ENCODE data around the gene DHH.

DHH gene

DNA sequence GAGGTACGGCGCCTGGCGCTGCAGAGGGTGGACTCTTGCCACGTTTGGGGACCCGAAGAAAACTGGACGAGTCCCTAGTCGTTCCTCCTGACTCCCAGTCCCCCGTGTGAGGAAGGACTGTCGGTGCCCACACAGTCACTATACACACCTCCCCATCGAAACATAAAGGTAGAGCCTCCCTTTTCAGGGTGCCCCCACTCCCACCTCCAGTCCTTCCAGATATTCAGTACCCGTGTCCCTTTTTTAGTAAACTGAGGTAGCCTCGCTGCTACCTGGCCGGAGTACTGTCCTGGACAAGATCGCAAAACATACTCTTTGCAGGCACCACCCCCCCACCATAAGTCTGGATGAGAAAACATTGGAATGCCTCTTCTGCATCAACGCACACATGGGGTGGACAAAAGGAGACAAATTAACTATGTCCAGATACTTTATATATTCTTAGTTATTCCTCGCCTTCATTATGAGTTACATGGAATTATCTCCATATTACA is 33.4 kb downstream of the DHH start:
- in situ Hi-C loops (cut with MboI; ENCODE audit: low sequenced_read_pairs, unreplicated experiment) = loop anchor here (10.0 kb wide), 1 partner anchor 174 kb away; no protein-coding TSS in a partner anchor
- TF ChIP-seq, protein P1, sequence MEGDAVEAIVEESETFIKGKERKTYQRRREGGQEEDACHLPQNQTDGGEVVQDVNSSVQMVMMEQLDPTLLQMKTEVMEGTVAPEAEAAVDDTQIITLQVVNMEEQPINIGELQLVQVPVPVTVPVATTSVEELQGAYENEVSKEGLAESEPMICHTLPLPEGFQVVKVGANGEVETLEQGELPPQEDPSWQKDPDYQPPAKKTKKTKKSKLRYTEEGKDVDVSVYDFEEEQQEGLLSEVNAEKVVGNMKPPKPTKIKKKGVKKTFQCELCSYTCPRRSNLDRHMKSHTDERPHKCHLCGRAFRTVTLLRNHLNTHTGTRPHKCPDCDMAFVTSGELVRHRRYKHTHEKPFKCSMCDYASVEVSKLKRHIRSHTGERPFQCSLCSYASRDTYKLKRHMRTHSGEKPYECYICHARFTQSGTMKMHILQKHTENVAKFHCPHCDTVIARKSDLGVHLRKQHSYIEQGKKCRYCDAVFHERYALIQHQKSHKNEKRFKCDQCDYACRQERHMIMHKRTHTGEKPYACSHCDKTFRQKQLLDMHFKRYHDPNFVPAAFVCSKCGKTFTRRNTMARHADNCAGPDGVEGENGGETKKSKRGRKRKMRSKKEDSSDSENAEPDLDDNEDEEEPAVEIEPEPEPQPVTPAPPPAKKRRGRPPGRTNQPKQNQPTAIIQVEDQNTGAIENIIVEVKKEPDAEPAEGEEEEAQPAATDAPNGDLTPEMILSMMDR (IDR thresholded peaks at IDR 0.05; ENCODE audit: borderline replicate concordance, control extremely low read depth, extremely low read depth, insufficient read depth, missing control alignments) = no peak
- no peak for DNase-seq (ENCODE audit: low spot score)

DNA sequence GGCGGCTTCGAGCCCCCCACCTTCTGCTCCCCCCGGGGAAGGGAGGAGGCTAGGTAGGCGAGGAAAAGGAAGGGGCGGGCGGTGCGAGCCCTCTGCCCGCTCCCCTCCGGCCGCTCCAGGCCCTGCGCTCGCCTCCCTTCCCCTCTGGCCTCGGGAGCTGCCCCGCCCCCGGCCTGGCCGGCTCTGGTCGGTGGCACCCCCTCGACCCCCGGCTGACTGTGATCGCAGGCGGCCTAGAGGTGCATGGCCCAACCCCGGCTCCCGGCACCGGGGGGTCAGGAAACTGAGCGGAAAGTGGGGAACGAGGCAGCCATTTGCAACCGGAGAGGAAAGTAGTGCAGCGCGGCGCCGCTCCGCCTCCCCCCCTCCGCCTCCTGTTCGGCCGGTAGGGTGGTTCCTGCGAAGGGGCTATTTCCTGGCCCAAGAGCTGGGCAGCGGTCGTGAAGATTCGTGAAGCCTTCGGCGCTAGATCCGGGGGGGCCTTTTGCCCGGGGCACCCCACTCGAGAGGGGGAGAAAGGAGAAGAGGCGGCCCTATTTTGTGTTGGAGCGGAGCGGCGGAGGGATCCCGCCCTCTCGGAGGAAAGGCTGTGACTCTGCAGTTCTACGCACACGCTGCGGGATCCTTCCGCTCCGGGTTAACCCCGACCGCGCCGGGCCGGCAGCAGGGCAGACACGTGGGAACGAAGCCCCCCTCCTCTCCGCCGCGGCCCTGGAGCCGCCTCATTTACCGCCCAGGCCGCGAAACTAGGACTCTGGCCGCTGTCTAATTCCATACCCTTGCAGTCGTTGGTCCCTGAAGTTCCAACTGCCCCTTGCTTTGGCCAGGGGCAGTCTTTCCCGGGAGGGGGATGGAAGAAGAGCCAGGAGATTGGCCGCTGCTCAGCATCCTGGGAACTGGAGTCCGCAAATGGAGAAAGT is 34.1 kb downstream of the DHH start, which contains the start of gene KMT2D:
Gene KMT2D, minus strand, starts transcription at position 558 of the 920 bp plus-strand sequence. CDS start 5,470 bp downstream, outside the sequence.
- DNase-seq (ENCODE audit: low spot score) = peak; percentile 94
- TF ChIP-seq, protein P1 (IDR thresholded peaks at IDR 0.05; ENCODE audit: borderline replicate concordance, control extremely low read depth, extremely low read depth, insufficient read depth, missing control alignments) = no peak
- in situ Hi-C loops (cut with MboI; ENCODE audit: low sequenced_read_pairs, unreplicated experiment) = loop anchor here (10.0 kb wide), 1 partner anchor 174 kb away; no protein-coding TSS in a partner anchor

DNA sequence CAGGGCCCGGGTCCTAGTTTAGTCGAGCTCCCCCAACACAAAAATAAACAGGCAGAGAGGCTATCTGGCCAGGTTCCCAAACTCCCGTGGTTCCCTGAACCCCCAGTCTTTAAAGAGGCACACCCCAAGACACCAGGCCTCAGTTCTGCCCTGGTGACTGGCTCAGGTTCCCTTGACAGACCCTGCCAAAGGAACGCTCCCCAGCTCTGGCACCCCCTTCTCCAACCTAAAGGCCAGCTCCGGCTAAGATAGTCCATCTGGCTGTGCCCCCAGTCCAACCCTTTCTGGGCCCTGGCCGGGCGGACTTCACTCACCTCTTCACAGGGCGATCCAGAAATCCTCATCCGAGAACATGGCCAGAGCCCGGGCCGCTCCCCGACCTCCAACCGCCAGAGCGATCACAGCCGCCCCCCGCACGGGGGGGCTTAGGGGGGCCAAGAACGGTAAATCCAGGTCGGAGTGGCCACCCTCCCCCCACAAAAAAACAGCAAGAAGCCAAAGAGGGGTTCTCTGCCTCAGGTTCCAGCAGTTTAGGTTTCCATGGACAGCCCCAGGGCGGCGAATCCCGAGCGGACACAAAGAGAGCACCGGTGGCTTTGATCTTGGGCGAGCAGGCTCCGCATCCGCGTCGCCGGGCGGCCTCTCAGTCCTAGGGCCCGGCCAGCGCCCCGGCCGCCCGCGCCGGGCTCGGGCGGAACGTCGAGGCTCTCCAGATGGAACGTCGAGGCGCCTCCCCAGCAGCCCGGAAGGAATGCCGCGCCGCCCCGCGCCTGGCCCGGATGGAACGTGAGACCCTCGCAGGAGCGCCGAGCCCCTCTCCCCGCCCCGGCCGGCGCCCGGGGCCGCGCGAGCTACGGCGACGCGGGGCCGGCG is 35.1 kb downstream of the DHH start:
- TF ChIP-seq, protein P1 (IDR thresholded peaks at IDR 0.05; ENCODE audit: borderline replicate concordance, control extremely low read depth, extremely low read depth, insufficient read depth, missing control alignments) = no peak
- DNase-seq (ENCODE audit: low spot score) = no peak
- in situ Hi-C loops (cut with MboI; ENCODE audit: low sequenced_read_pairs, unreplicated experiment) = loop anchor here (10.0 kb wide), 1 partner anchor 175 kb away; no protein-coding TSS in a partner anchor

DNA sequence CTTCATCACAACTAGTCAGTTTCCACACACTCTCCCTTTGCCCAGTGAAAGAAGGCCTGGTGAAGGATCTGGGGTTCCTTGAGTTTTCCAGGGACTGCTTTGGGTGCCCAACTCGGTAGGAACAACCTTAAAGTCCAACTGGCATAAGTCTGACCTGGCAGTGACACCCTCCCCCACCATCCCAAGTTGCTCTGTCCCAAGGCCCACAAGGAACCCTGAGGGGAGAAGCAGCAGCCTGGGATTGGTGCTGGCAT is 35.6 kb downstream of the DHH start:
- DNase-seq (ENCODE audit: low spot score) = no peak
- in situ Hi-C loops (cut with MboI; ENCODE audit: low sequenced_read_pairs, unreplicated experiment) = no loop called here
- TF ChIP-seq, protein P1 (IDR thresholded peaks at IDR 0.05; ENCODE audit: borderline replicate concordance, control extremely low read depth, extremely low read depth, insufficient read depth, missing control alignments) = no peak

- in situ Hi-C loops (cut with MboI; ENCODE audit: low sequenced_read_pairs, unreplicated experiment) = no loop called here
- TF ChIP-seq, protein P1 (IDR thresholded peaks at IDR 0.05; ENCODE audit: borderline replicate concordance, control extremely low read depth, extremely low read depth, insufficient read depth, missing control alignments) = no peak
- no peak for DNase-seq (ENCODE audit: low spot score)
Measured at GRCh38 chr12:49058366-49059044, 36.1 kb downstream of the DHH start.

DNA sequence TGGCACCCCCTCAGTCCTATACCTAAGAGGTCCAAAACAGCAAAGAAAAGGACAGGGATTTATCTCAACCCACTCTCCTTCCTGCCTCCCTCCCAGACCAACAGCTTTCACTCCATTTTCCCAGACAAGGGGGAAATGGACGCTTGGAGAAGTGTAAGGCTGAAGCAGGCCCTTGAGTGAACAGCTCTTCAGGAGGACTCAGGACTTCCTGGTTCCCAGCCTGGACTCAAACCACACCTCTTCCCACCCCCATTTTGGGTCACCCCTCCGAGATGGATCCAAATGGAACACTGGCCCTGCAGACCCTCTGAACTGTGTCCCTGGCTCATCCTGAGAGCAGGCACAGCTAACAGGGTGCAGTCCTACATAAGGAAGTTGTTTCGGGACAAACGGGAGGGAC is 36.7 kb downstream of the DHH start:
- TF ChIP-seq, protein P1 (IDR thresholded peaks at IDR 0.05; ENCODE audit: borderline replicate concordance, control extremely low read depth, extremely low read depth, insufficient read depth, missing control alignments) = no peak
- in situ Hi-C loops (cut with MboI; ENCODE audit: low sequenced_read_pairs, unreplicated experiment) = no loop called here
- DNase-seq (ENCODE audit: low spot score) = no peak
